WTC11 (cell line): ENCODE measurements around the gene UCK2.

Experiments
- ELF4 ChIP-seq: sonication (generic); formaldehyde crosslinking; IDR thresholded peaks from 2 replicates; pipeline ENCODE4 v1.8.1; 2022; ENCODE audit warnings: low read depth, mild to moderate bottlenecking, moderate library complexity, missing genetic modification reagents
- ESRRA ChIP-seq: sonication (generic); formaldehyde crosslinking; IDR thresholded peaks from 2 replicates; pipeline ENCODE4 v1.8.1; 2022; ENCODE audit warnings: mild to moderate bottlenecking, missing genetic modification reagents, borderline replicate concordance
- GABPB1 ChIP-seq: sonication (generic); formaldehyde crosslinking; IDR thresholded peaks from 2 replicates; pipeline ENCODE4 v1.8.1; 2023; ENCODE audit warnings: mild to moderate bottlenecking, missing genetic modification reagents
- NFATC4 ChIP-seq: fragments of 250-450 bp; sonication (Bioruptor Pico); IDR thresholded peaks from 2 replicates; pipeline ENCODE4 v1.9.0; 2021; ENCODE audit warnings: mild to moderate bottlenecking
- NFYB ChIP-seq: sonication (generic); formaldehyde crosslinking; conservative IDR thresholded peaks from 2 replicates; pipeline ENCODE4 v1.8.0; 2022; ENCODE audit warnings: low read depth, missing genetic modification reagents
- ZBTB21 ChIP-seq: sonication (generic); formaldehyde crosslinking; IDR thresholded peaks from 2 replicates; pipeline ENCODE4 v1.8.1; 2023; ENCODE audit warnings: mild to moderate bottlenecking, missing genetic modification reagents, borderline replicate concordance
- ZNF416 ChIP-seq: fragments of 250-450 bp; sonication (Bioruptor Pico); IDR thresholded peaks from 2 replicates; pipeline ENCODE4 v1.9.0; 2021; ENCODE audit warnings: mild to moderate bottlenecking, inconsistent platforms
- ZNF423 ChIP-seq: fragments of 250-450 bp; sonication (Bioruptor Pico); IDR thresholded peaks from 2 replicates; pipeline ENCODE4 v2.1.2; 2022; ENCODE audit warnings: mild to moderate bottlenecking, moderate library complexity
- TF ChIP-seq, protein P1 (sequence below): fragments of 200-600 bp; IDR thresholded peaks from 2 replicates; pipeline ENCODE4 v1.8.0; 2022; ENCODE audit warnings: antibody characterized with exemption
- TF ChIP-seq, protein P2 (sequence below): sonication (generic); formaldehyde crosslinking; IDR thresholded peaks from 2 replicates; pipeline ENCODE4 v1.8.1; 2022; ENCODE audit warnings: mild to moderate bottlenecking, missing genetic modification reagents, moderate library complexity, borderline replicate concordance
- TF ChIP-seq, protein P3 (sequence below): sonication (generic); formaldehyde crosslinking; IDR thresholded peaks from 2 replicates; pipeline ENCODE4 v1.8.0; 2022; ENCODE audit warnings: mild to moderate bottlenecking, missing genetic modification reagents
- TF ChIP-seq, protein P4 (sequence below): sonication (generic); formaldehyde crosslinking; IDR thresholded peaks from 2 replicates; pipeline ENCODE4 v1.8.1; 2023; ENCODE audit warnings: mild to moderate bottlenecking, missing genetic modification reagents, moderate library complexity

DNA sequence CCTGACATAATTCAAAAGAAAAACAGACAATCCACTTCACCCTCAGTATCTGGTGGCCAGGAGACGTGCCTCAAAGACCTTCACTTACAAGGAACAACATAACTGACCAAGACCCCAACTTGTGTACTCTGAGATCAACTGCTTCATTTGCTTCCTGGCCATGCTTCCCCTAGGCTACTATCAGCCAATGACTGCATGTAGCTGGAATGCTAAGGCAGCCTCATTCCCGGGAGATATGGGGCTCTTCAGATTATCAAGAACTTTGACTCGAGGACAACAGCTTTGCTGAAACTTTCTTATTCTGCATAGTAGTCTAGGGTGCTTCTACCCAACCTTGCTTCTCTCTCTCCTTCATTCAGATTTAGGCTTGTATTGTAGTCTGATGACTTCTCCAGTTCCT is 11.7 kb upstream of the UCK2 start:
- TF ChIP-seq ZNF416 (no peak), GABPB1 (CRISPR knock-in tag) (no peak), ELF4 (CRISPR knock-in tag) (no peak), ZNF423 (no peak), NFYB (CRISPR knock-in tag) (no peak), ESRRA (no peak), ZBTB21 (CRISPR knock-in tag) (no peak), NFATC4 (CRISPR knock-in tag) (no peak)
- TF ChIP-seq, protein P1, sequence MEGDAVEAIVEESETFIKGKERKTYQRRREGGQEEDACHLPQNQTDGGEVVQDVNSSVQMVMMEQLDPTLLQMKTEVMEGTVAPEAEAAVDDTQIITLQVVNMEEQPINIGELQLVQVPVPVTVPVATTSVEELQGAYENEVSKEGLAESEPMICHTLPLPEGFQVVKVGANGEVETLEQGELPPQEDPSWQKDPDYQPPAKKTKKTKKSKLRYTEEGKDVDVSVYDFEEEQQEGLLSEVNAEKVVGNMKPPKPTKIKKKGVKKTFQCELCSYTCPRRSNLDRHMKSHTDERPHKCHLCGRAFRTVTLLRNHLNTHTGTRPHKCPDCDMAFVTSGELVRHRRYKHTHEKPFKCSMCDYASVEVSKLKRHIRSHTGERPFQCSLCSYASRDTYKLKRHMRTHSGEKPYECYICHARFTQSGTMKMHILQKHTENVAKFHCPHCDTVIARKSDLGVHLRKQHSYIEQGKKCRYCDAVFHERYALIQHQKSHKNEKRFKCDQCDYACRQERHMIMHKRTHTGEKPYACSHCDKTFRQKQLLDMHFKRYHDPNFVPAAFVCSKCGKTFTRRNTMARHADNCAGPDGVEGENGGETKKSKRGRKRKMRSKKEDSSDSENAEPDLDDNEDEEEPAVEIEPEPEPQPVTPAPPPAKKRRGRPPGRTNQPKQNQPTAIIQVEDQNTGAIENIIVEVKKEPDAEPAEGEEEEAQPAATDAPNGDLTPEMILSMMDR: no peak
- TF ChIP-seq, protein P2, sequence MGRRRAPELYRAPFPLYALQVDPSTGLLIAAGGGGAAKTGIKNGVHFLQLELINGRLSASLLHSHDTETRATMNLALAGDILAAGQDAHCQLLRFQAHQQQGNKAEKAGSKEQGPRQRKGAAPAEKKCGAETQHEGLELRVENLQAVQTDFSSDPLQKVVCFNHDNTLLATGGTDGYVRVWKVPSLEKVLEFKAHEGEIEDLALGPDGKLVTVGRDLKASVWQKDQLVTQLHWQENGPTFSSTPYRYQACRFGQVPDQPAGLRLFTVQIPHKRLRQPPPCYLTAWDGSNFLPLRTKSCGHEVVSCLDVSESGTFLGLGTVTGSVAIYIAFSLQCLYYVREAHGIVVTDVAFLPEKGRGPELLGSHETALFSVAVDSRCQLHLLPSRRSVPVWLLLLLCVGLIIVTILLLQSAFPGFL (CRISPR knock-in tag): no peak
- TF ChIP-seq, protein P3, sequence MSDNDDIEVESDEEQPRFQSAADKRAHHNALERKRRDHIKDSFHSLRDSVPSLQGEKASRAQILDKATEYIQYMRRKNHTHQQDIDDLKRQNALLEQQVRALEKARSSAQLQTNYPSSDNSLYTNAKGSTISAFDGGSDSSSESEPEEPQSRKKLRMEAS (CRISPR knock-in tag): no peak
- TF ChIP-seq, protein P4, sequence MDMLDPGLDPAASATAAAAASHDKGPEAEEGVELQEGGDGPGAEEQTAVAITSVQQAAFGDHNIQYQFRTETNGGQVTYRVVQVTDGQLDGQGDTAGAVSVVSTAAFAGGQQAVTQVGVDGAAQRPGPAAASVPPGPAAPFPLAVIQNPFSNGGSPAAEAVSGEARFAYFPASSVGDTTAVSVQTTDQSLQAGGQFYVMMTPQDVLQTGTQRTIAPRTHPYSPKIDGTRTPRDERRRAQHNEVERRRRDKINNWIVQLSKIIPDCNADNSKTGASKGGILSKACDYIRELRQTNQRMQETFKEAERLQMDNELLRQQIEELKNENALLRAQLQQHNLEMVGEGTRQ (CRISPR knock-in tag): no peak
